Activated CD8-positive, alpha-beta memory T cell treated with anti-CD3 and anti-CD28 coated beads for 36 hours (primary cell): Measurements from ENCODE around the gene PGRMC1. TPM values are rescaled to one million over a fixed set of nuclear protein-coding genes. Genes with fewer than 3 reads are reported as not detected.
"Not testable (repeated sequence)": the region's sequence is repeated elsewhere in the genome, so short reads cannot be mapped to it uniquely, and the experiment has no call there.

Experiments used
- CTCF ChIA-PET: fragments of 350-600 bp; sonication (Branson Sonifier 250); formaldehyde crosslinking; loops from one replicate; lab custom pipeline; 2021; ENCODE audit warnings: antibody characterized with exemption; lab: Charles Lee
- POLR2A ChIA-PET: fragments of 350-600 bp; sonication (Branson Sonifier 250); formaldehyde crosslinking; loops from one replicate; lab custom pipeline; 2021; ENCODE audit warnings: antibody characterized with exemption; lab: Charles Lee
- total RNA-seq, 2 experiments: library from RNA; stranded (reverse); gene quantifications; one replicate each; pipeline ENCODE4 v1.2.3, GENCODE V29; 2021

PGRMC1 gene
- 10 to 100 TPM; 50.7 to 51.7 TPM for total RNA-seq

DNA sequence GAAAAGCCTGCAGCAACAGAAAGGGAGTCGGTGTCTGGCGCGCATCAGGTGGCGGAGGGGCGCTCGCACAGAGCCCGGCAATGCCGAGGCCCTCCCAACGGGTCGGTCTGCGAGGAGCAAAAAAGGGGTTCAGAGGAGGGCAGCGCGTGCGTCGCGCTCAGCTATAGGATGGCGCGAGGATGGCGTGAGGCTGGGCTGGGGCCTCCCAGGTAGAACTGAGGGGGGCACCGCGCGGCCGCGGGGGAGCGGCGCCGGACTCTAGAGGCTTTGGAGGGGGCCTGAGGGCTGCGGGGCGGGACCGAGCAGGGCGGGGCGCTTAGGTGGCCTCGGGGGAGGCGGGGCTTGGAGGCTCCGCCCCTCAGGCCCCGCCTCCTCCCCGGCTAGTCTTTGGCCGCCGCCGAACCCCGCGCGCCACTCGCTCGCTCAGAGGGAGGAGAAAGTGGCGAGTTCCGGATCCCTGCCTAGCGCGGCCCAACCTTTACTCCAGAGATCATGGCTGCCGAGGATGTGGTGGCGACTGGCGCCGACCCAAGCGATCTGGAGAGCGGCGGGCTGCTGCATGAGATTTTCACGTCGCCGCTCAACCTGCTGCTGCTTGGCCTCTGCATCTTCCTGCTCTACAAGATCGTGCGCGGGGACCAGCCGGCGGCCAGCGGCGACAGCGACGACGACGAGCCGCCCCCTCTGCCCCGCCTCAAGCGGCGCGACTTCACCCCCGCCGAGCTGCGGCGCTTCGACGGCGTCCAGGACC is at the start of gene PGRMC1:
Gene PGRMC1 (plus strand): TSS at position 414 of the 751 bp plus-strand sequence. CDS start 79 bp downstream, at position 493.
- POLR2A ChIA-PET: interaction anchor here (0.5 kb wide), 1 partner anchor 147 kb away, joined by 3 read pairs; no protein-coding TSS in a partner anchor
- CTCF ChIA-PET: no interaction called here

DNA sequence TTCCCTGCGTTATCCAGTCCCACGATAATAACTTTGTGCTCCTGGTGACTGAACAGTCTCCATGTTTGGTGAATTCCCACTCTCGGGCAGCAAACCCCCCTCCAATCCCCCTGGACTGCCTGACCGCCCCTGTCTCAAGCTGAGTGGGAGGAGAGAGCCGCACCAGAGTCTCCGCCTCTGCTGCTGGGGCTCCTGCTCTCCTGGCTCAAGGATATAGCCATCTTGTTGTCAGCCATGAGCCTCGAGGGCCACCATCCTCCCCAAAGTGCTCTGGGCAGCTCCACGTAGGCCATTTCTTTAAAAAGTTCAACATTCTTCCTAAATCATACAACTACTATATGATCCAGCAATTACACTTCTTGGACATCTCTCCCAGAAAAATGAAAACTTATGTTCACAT is 49.3 kb upstream of the PGRMC1 start:
- ChIA-PET POLR2A (no interaction called here), CTCF (no interaction called here)

DNA sequence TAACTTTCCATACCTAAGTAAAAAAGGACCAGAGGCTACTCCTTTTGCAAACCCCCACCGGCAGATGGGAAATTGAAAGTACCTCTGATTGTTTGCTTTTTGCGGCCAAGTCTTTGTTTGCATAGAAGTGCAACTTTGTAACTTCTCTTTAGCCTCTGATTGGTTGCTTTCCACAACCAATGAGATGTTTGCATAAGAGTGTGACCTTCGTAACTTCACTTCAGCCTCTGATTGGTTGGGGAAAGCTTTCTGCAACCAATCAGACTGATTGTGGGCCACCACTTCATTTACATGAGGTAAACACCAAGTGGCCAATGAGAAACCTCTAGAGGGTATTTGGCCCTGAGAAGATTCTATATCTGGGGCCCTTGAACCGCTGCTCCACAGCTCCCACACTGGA is 48.8 kb upstream of the PGRMC1 start:
- CTCF ChIA-PET: no interaction called here
- POLR2A ChIA-PET: no interaction called here

DNA sequence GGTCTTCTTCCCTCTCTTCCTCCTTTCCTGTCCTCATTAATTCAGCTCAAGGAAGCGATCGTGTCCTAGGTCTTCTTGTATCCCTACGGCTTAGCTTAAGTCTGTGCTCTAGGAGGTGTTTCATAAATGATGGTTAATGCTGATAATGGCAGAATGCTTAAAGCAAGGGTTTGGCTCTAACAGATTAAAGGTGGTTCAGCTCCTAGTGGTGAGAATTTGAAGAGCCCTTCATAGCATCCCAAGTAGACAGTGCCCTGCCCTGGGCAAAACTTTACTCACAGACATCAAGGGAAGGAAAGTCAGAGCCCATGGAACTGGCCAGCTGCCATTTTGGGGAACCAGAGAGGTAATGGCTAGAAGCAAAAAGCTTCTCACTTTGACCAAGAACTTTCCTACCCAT is 47.0 kb upstream of the PGRMC1 start:
- CTCF ChIA-PET: no interaction called here
- POLR2A ChIA-PET: no interaction called here

DNA sequence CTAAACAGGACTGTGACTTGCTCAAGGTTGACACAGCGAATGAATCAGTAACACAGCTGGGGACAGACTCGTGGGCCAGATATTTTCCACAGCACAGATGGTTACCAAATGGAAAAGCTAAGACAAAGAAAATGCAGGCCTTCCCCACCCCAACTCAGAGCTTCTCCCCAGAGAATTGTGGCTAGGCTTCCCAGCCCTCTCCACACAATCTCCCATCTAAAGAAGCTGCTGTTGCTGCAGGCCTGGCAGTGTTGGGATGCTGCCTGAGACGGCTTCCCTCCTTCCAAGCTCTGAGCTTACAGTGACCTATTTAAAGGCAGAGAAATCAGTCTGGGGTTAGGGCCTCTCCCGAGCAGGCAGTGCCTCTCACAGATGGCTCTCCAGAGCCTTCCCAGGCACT is 46.5 kb upstream of the PGRMC1 start:
- ChIA-PET POLR2A (no interaction called here), CTCF (no interaction called here)

DNA sequence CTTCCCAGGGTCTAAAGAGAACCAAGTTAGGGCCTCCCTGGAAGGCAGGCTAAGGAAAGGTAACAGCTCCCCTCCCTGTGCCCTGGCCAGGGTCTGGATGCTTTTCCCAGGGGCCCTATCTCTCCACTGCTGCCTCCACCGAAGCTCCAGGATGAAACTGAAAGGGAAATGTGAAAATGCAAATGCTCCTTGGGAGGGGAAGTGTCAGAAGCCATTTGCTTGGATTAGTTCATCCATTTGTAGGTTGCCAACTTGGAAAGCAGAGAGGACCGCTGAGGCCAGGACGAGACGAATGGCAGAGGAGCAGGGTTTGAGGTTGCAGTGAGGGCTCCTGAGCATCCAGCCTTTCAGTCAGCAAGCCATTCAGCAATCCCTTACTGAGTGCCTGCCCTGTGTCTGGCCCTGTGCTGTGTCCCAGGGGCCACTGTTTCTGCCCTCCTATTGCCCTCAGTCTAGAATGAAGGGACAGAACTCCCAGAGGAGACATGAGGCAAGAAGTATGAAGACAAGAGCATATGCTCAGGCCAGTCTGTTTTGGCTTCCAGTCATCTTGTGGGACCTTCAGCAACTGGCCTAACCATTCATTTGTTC is 45.9 kb upstream of the PGRMC1 start:
- ChIA-PET POLR2A (no interaction called here), CTCF (no interaction called here)

DNA sequence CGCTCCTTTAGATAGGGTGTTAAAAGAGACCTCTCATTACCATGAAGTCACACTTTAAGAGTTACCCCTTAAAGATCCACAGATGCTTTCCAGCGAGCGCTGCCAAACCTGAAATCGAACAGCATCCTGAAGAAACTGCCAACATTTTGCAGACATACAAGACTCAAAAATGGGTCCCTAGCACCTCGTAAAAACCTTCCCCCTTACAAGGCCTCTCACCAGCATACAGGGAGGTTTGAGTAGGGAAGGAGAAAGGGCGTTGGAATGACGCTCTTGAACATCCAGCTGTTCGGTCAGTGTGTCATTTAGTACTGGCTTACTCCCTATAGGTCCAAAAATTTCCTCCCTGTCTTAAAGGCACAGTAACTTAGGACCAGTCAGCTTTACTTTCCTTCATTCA is 45.3 kb upstream of the PGRMC1 start:
- CTCF ChIA-PET: no interaction called here
- POLR2A ChIA-PET: no interaction called here

DNA sequence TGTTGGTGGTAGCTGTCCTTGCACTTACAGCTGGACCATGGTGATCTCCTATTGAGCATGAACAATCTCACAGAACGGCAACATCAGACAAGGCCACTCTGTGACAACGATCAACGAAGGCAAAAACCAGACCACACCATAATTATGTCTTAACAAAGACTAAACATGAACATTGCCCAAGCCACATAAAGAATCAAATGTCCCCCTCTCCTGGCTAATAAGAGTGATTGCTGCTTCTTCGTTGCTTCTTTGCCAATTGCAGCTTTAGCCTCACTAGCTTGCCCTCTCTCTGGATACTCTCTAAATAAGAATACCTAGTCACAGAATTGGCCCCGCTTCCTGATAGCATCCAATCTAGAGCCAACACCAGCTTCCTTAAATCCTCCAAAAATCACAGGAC is 41.5 kb upstream of the PGRMC1 start:
- POLR2A ChIA-PET: no interaction called here
- CTCF ChIA-PET: no interaction called here

DNA sequence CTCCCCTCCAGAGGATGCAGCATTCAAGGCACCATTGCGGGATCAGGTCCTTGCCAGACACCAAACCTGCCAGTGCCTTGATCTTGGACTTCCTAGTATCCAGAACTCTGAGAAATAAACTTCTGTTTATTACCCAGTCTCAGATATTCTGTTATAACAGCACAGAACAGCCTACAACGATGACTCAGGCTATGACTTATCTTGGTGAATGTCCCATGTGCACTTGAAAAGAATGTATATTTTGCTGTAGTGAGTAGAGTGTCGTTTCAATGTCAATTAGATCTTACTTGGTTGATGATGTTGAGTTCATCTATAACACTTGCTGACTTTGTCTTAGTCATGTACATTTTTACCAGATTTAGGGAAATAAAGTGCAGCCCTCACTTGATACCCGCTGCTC is 34.5 kb upstream of the PGRMC1 start:
- POLR2A ChIA-PET: no interaction called here
- CTCF ChIA-PET: no interaction called here

DNA sequence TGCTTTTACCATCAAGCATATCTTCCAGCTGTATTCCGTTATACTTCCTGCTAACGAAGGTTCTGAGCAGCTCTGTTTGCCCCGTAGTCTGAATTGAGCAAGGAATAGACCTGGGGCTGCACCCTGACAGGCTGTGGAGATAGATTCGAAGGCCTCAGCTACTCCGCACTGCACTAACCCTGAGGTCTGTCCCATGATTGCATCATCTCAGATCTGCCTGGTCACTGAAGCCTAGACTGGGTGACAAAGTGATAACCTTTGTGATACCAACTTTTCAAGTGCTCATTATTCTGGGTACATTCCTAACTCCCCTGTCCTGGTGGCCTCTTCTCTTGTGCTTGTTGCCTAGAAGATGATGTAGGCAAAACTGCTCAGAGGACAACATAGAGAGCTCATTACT is 29.9 kb upstream of the PGRMC1 start:
- CTCF ChIA-PET: no interaction called here

DNA sequence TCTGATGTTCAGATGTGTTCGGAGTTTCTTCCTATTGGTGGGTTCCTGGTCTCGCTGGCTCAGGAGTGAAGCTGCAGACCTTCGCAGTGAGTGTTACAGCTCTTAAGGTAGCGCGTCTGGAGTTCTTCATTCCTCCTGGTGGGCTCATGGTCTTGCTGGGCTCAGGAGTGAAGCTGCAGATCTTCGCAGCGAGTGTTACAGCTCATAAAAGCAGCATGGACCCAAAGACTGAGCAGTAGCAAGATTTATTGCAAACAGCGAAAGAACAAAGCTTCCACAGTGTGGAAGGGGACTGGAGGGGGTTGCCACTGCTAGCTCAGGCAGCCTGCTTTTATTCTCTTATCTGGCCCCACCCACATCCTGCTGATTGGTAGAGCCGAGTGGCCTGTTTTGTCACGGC is 28.6 kb upstream of the PGRMC1 start:
- CTCF ChIA-PET, POLR2A ChIA-PET: not testable (repeated sequence)

More for the DNA sequence above, 29.9 kb upstream of the PGRMC1 start:
- POLR2A ChIA-PET: no interaction called here

DNA sequence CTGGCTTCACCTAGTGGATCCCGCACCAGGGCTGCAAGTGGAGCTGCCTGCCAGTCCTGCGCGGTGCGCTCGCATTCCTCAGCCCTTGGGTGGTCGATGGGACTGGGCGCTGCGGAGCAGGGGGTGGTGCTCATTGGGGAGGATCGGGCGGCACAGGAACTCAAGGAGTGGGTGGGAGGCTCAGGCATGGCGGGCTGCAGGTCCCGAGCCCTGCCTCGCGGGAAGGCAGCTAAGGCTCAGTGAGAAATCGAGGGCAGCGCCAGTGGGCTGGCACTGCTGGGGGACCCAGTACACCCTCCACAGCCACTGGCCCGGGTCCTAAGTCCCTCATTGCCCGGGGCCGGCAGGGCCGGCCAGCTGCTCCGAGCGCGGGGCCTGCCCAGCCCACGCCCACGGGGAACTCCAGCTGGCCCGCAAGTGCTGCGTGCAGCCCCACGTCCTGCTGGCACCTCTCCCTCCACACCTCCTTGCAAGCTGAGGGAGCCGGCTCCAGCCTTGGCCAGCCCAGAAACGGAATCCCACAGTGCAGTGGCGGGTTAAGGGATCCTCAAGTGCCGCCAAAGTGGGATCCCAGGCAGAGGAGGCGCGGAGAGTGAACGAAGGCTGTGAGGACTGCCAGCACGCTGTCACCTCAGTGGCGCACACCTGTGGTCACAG is 27.6 kb upstream of the PGRMC1 start:
- POLR2A ChIA-PET: no interaction called here
- CTCF ChIA-PET: no interaction called here

DNA sequence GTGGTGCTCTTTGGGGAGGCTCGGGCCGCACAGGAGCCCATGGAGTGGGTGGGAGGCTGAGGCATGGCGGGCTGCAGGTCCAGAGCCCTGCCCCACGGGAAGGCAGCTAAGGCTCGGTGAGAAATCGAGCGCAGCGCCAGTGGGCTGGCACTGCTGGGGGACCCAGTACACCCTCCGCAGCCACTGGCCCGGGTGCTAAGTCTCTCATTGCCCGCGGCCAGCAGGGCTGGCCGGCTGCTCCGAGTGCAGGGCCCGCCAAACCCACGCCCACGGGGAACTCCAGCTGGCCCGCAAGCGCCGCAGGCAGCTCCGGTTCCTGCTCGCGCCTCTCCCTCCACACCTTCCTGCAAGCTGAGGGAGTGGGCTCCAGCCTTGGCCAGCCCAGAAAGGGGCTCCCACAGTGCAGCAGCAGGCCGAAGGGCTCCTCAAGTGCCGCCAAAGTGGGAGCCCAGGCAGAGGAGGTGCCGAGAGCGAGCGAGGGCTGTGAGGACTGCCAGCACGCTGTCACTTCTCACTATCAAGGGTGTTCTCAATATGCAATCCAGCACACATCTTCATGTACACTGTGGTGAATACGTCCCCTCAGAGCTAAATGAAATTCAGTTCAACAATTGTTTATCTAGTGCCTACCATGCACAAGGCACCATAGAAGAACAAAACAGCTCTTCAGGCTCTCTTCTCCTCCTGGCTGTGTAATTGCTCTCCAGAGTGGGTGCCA is 25.0 kb upstream of the PGRMC1 start:
- CTCF ChIA-PET, POLR2A ChIA-PET: not testable (repeated sequence)

DNA sequence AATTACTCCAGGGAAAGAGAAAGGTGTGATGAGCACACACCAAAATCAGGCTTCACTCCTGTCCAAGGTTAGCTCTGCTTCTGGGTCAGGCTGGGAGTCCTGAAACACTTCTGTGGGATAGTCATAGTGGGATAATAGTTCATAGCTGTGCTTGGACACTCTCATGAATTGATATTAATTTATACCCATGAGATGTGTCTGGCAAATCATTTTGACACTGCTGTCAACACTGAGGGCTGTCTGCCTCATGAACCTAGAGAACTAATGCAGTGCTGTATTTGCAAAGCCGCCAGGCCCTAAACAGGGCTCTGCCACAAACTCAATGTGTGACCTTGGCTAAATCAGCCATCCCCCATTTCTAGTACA is 24.5 kb upstream of the PGRMC1 start:
- ChIA-PET CTCF (interaction anchor here (0.6 kb wide), 1 partner anchor 19 kb away, joined by 3 read pairs; no protein-coding TSS in a partner anchor), POLR2A (no interaction called here)

DNA sequence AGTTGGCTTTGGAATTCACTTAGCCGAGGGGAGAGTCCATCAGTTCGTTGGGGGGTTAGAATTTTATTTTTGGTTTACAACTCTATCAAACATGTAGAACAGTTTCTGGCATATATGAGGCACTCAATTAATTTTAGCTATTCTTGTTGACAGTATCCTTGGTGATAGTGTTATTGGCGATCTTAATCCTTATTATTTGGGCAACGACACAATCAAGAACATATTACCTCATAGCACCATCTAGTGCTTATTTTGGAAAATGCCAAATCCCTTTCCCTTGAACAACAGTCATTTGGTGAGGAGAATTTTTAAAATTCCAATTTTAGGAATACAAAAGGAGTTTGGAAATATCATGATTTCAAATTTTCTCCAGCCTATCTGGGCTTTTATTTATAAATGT is 17.9 kb upstream of the PGRMC1 start:
- ChIA-PET CTCF (no interaction called here), POLR2A (no interaction called here)

DNA sequence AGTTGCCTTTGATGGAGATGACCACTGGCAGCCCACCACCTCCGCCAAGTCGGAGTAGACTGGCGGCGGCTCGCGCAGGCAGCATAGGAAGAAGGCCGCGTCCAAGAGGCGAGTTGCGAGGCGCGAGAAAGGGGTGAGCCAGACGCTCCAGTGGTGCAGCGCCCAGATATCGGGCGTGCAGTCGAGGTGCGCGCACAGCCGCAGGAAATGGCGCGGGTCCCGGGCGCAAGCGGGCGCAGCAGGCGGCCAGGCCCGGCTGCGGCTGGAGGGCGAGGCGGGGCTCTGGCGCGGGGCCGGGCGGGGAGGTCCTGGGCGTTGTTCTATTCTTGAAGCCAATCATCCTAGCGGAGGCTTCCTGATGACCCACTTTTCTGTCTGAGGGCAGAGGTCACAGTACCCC is 13.2 kb upstream of the PGRMC1 start:
- POLR2A ChIA-PET: no interaction called here
- CTCF ChIA-PET: no interaction called here

DNA sequence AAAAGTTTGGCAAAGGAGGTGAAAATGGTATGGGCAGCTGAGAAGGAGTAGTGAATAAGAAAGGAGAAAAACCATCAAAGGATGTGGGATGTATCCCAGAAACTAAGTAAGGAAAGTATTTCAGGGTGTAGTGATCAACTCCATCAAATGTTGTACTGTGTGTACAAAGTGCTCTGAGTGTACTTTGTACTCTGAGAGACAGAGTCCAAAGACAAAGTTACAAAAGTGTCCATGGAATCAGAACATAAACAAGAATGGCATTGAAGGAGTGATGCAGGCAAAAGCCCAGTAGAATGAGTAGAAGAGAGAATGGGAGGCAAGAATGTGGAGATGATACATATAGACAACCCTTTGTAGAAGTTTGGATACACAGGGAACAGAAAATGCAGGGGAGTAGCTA is 12.3 kb upstream of the PGRMC1 start:
- POLR2A ChIA-PET: no interaction called here
- CTCF ChIA-PET: no interaction called here

DNA sequence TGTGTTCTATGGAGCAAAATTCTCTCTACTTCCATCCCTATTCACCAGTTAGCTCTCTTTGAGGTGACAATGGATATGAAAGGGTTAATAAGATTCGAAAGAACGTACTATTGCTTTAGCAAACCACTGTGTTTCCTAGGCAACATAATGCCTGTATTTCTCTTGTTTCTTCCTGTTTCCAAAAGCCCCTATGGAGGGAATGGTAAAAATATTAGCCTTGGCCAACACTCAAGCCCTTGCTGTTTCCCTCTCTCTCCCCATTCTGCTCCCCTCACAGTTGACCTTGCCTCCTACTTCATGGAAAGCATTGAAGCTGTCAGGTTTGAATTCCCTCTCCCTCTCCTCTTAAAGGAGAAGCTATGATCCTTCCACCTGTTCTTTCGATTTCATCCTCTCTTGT is 9.6 kb upstream of the PGRMC1 start:
- POLR2A ChIA-PET: no interaction called here
- CTCF ChIA-PET: no interaction called here

DNA sequence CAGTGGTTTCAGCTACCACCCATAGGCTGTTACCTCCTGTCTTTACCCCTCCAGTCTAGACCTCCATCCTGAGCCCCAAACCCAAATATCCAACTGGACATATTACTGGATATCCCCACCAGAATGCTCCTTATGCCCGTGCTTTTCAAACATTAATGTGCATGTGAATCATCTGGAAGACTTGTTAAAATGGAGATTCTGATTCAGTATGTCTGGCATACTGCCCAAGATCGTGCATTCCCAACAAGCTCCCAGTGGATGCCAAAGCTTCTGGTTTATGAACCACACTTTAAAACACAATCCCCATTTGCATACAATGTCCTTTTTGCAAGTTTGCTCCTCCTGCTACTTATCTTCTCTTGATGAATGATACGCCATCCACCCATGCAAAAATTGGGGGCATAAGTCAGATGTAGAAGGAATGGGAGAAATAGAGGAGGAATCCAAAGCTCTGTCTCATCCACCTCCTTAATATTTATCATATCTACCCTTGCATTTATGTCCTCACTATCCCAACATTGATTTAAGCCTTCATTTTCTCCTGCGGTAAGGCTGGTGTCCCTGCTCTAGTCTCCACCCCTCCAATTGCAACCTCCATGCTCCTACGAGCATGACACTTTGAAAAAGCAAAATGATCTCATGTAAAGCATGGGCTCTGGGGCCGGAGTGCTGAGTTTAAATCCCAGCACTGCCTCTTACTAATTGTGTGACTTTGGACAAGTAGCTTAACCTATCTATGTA is 7.4 kb upstream of the PGRMC1 start:
- POLR2A ChIA-PET: no interaction called here
- CTCF ChIA-PET: interaction anchor here (0.6 kb wide), 1 partner anchor 14 kb away, joined by 3 read pairs; no protein-coding TSS in a partner anchor

DNA sequence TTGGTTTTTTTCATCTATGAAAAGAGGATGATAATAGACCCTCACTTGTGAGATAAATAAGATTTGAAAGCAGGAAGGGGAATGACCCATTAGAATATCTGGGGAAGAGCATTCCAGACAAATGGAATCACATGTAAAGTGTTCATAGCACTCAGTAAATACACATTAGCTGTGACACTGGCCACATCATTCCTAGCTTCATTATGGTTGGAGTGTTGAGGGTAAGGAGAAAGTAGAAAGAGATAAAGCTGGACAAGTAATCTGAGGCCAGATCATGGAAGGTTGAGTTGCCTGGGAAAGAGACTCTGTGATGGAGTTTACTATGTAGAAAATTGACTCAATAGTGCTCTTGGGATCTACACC is 6.9 kb upstream of the PGRMC1 start:
- ChIA-PET CTCF (interaction anchor here (0.5 kb wide), 1 partner anchor 223 kb away, joined by 3 read pairs; no protein-coding TSS in a partner anchor), POLR2A (no interaction called here)
